Activated T-cell treated with anti-CD3 and anti-CD28 coated beads, Interleukin-2, amount 50 U/mL, for 1 hour (primary cell): Measurements from ENCODE around the gene RASSF4.

ENCODE experiments used
- DNase-seq: peaks from one replicate; pipeline ENCODE4 v3.0.0-alpha.2; 2020

RASSF4 gene

GRCh38 chr10:45015590-45015989 lies 56.0 kb downstream of the RASSF4 start:
- no peak for DNase-seq

- no peak for DNase-seq
Measured at GRCh38 chr10:45023426-45023825, 63.8 kb downstream of the RASSF4 start.

GRCh38 chr10:45034301-45034700 lies 74.7 kb downstream of the RASSF4 start:
- DNase-seq: no peak

- DNase-seq: no peak
Measured at GRCh38 chr10:45035673-45036072, 76.1 kb downstream of the RASSF4 start.

- DNase-seq: no peak
Measured at GRCh38 chr10:45040921-45041542, 81.4 kb downstream of the RASSF4 start.

- DNase-seq: no peak
Measured at GRCh38 chr10:45044290-45044689, 84.7 kb downstream of the RASSF4 start.
